Mucosa of descending colon (tissue), 3 donors: Measurements from ENCODE around the gene IMPDH1. TPM values are rescaled to one million over a fixed set of nuclear protein-coding genes. Genes with fewer than 3 reads are reported as not detected.

Experiments used
- ATAC-seq: fragments of 200-7000 bp; cut with Tn5 transposase; one replicate; pipeline ENCODE4 v1.9.1; 2020; ENCODE audit warnings: mild to moderate bottlenecking, moderate library complexity
- DNase-seq, 3 donors: peaks; one replicate each; pipeline ENCODE4 v3.0.0-alpha.2; 2020
- H3K36me3 ChIP-seq: fragments of 200-600 bp; one replicate; pipeline ENCODE4 v1.8.0; 2021; ENCODE audit warnings: low read depth, mild to moderate bottlenecking
- H3K4me1 ChIP-seq: fragments of 200-600 bp; one replicate; pipeline ENCODE4 v1.8.0; 2021; ENCODE audit warnings: low read depth, mild to moderate bottlenecking
- H3K4me3 ChIP-seq: fragments of 200-600 bp; one replicate; pipeline ENCODE4 v1.8.0; 2021; ENCODE audit warnings: mild to moderate bottlenecking
- H3K9me3 ChIP-seq: fragments of 200-600 bp; one replicate; pipeline ENCODE4 v1.8.0; 2021; ENCODE audit warnings: mild to moderate bottlenecking
- CTCF ChIP-seq: fragments of 200-600 bp; IDR thresholded peaks from one replicate; pipeline ENCODE4 v1.8.0; 2022; ENCODE audit warnings: antibody characterized with exemption, mild to moderate bottlenecking
- intact Hi-C, 2 donors: fragments of 100-400 bp; cut with DNase I in 1 of 2; cut with micrococcal nuclease in 1 of 2; formaldehyde crosslinking; loops; one replicate each; pipeline versions ENCODE4 v1.11.0 to v1.11.1; 2022; cut with DNase I, micrococcal nuclease
- total RNA-seq, 3 donors: library from RNA; stranded (reverse); fragmentation: NEBNext Ultra II Directional in 2 of 3; extraction: Animal tissue kit (Norgen Biotek cat#: 25700) in 2 of 3; gene quantifications; one replicate each; pipeline versions ENCODE4 v1.2.1 to v1.2.4, GENCODE V29; 2021 to 2023
- donor health status: DM: no; HTN: no; CAD: no; lungs with moderate emphysema.
- donor health status: DM: no; HTN: no; CAD: no.
- donor health status: DM: no; HTN: yes; CAD: no.

The IMPDH1 gene
- total RNA-seq, 3 donors from 2014 or later = 21.3 to 37.0 (median 35.5) TPM

DNA sequence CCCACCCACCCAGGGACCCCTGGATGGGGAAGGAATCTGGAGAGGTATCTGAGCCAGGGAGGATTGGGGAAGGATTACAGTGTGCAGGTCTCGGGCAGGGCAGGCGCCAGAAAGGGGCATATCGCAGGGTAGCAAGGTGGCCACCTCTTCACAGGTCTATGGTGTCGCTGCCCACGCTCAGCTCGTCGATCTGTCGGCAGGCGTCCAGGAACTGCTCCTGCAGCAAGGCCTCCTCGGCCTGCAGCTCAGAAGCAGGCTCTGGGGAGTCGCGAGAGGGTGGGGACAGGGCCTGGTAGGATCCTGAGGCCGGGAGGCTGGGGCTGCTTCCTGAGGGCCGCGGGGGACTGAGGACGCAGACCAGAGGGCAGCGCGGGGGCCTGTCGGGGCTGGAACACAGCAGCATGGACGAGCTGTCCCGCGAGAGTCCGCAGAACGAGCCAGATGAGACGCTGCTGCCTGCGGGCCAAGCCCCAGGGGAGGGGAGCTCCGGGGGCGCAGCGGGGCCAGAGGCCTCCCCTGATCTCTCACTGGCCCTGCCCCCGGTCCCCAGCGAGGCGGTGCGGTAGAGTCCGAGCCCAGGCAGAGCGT is 59.0 kb downstream of the IMPDH1 start:
- no peaks in the 10 kb centered on the region for H3K9me3 ChIP-seq
- no peak overlapping the region for H3K4me3 ChIP-seq
- intact Hi-C loops = loop anchor here in 1 of 2 donors (5.0 kb wide), 1 partner anchor 36 kb away; no protein-coding TSS in a partner anchor
- peaks cover 10% of the 10 kb centered on the region for H3K4me1 ChIP-seq
- no peak for TF ChIP-seq CTCF
- DNase-seq (no peak), ATAC-seq (no peak)
- H3K36me3 ChIP-seq = no peaks in the 10 kb centered on the region

GRCh38 chr7:128349466-128349825 is 60.3 kb downstream of the IMPDH1 start:
- DNase-seq (no peak), ATAC-seq (no peak)

GRCh38 chr7:128347647-128348097 is 62.1 kb downstream of the IMPDH1 start:
- TF ChIP-seq CTCF = no peak
- H3K4me1 ChIP-seq = peaks cover 15% of the 10 kb centered on the region
- no peak for ATAC-seq
- no peak overlapping the region for H3K4me3 ChIP-seq
- H3K36me3 ChIP-seq = no peaks in the 10 kb centered on the region
- no peaks in the 10 kb centered on the region for H3K9me3 ChIP-seq
- DNase-seq = peak in 2 of 3 donors; percentile 50 to 67
- intact Hi-C loops = no loop called here

More at GRCh38 chr7:128349466-128349825, 60.3 kb downstream of the IMPDH1 start:
- no peak overlapping the region for H3K4me3 ChIP-seq
- no peaks in the 10 kb centered on the region for H3K36me3 ChIP-seq
- intact Hi-C loops = no loop called here
- TF ChIP-seq CTCF = no peak
- peaks cover 10% of the 10 kb centered on the region for H3K4me1 ChIP-seq
- H3K9me3 ChIP-seq = no peaks in the 10 kb centered on the region

DNA sequence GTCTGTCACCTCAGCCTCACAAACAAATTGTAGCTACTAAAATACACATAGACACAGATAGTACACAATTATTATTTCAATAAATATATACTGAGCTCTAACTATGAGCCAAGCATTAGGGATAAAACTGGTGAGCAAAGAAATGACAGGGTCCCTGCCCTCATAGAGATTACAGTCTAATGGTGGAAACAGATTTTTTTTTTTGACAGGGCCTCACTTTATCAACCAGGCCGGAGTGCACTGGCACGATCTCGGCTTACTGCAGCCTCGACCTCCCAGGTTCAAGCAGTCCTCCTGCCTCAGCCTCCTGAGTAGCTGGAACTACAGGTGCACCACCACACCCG is 65.4 kb downstream of the IMPDH1 start:
- ATAC-seq (no peak), DNase-seq (no peak)
- TF ChIP-seq CTCF = no peak
- Histone ChIP-seq H3K4me1 (peaks cover 16% of the 10 kb centered on the region), H3K4me3 (no peak overlapping the region), H3K9me3 (no peaks in the 10 kb centered on the region), H3K36me3 (no peaks in the 10 kb centered on the region)
- intact Hi-C loops = no loop called here

GRCh38 chr7:128343554-128344430 is 66.0 kb downstream of the IMPDH1 start, which contains the start of gene RBM28:
RBM28 (minus strand) TSS chr7:128343908; CDS start chr7:128343793, 115 bp downstream.
- DNase-seq (peak; percentile 89 to 90 (median 89)), ATAC-seq (peak; percentile 97)
- intact Hi-C loops = no loop called here
- no peak for TF ChIP-seq CTCF
- Histone ChIP-seq H3K4me3 (peak within 1 kb of the TSS; percentile 67), H3K36me3 (no peaks in the 10 kb centered on the region), H3K4me1 (peaks cover 16% of the 10 kb centered on the region), H3K9me3 (no peaks in the 10 kb centered on the region)

Other genes with a start within 250 kb of the IMPDH1 start
- under 1 TPM in 2 of 3 donors, not detected in 1; 0.09 to 0.22 TPM for gene LEP, start 168.7 kb downstream of the IMPDH1 start, total RNA-seq
- gene RBM28, start 66.1 kb downstream of the IMPDH1 start, total RNA-seq = 10 to 100 TPM; 23.6 to 34.3 (median 27.1) TPM
- 1 to 10 TPM in 1 of 3 donors, under 1 TPM in 1, not detected in 1; 0.43 to 3.1 TPM for gene PRRT4, start 48.3 kb downstream of the IMPDH1 start, total RNA-seq
- gene HILPDA, start 45.9 kb upstream of the IMPDH1 start, total RNA-seq = 1 to 10 TPM; 5.8 to 9.8 (median 6.6) TPM
- 10 to 100 TPM; 24.1 to 29.4 (median 28.4) TPM for gene METTL2B, start 66.8 kb upstream of the IMPDH1 start, total RNA-seq